ENCODE measurements around the gene PARVA. TPM values are rescaled to one million over a fixed set of nuclear protein-coding genes. Genes with fewer than 3 reads are reported as not detected.

PARVA gene
- total and polyA plus RNA-seq, 3 donors from 2014 or later: 18.7 to 23.7 (median 23.6) TPM

- 78 to 80% methylated on average over 6 of the region's 6 CpGs for WGBS, 2 donors
- no peak for DNase-seq
- Histone ChIP-seq H3K36me3 (ENCODE audit: low read depth, missing control alignments) (no peaks in the 10 kb centered on the region), H3K4me1 (no peaks in the 10 kb centered on the region), H3K9me3 (no peaks in the 10 kb centered on the region), H3K27ac (no peak overlapping the region), H3K4me3 (no peak overlapping the region), H3K27me3 (peaks cover 2% of the 10 kb centered on the region)
- TF ChIP-seq POLR2A (IDR thresholded peaks at IDR 0.05): no peak
- TF ChIP-seq, protein P1, sequence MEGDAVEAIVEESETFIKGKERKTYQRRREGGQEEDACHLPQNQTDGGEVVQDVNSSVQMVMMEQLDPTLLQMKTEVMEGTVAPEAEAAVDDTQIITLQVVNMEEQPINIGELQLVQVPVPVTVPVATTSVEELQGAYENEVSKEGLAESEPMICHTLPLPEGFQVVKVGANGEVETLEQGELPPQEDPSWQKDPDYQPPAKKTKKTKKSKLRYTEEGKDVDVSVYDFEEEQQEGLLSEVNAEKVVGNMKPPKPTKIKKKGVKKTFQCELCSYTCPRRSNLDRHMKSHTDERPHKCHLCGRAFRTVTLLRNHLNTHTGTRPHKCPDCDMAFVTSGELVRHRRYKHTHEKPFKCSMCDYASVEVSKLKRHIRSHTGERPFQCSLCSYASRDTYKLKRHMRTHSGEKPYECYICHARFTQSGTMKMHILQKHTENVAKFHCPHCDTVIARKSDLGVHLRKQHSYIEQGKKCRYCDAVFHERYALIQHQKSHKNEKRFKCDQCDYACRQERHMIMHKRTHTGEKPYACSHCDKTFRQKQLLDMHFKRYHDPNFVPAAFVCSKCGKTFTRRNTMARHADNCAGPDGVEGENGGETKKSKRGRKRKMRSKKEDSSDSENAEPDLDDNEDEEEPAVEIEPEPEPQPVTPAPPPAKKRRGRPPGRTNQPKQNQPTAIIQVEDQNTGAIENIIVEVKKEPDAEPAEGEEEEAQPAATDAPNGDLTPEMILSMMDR (IDR thresholded peaks at IDR 0.05): no peak
- intact Hi-C loops (cut with DNase I; ENCODE audit: low total_unique reads): no loop called here
These were observed 200.6 kb downstream of the PARVA start for GRCh38 chr11:12577725-12578644.

DNA sequence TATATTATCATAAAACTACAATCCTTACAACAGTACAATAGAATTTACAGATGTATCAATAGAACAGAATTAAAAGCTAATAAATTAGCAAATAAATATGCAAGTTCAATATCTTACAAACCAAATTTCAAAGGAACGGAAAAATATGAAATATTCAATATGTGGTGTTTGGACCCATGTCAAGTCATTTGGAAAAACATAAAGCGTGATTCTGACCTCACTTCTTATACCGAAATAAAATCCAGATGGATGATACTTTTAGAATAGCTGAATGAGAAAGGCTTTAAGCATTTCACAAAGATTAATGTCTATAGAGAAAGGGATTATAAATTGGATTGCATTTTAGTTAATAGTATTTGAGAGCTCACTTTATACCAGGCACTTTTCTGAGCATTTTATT, 204.0 kb downstream of the PARVA start:
- DNase-seq: no peak
- Histone ChIP-seq H3K4me3 (no peak overlapping the region), H3K27ac (no peak overlapping the region), H3K9me3 (no peaks in the 10 kb centered on the region), H3K27me3 (no peaks in the 10 kb centered on the region), H3K4me1 (no peaks in the 10 kb centered on the region), H3K36me3 (ENCODE audit: low read depth, missing control alignments) (no peaks in the 10 kb centered on the region)
- WGBS, 2 donors: 91 to 96% methylated on average over 3 of the region's 3 CpGs
- TF ChIP-seq, protein P1 (IDR thresholded peaks at IDR 0.05): no peak
- TF ChIP-seq POLR2A (IDR thresholded peaks at IDR 0.05): no peak
- intact Hi-C loops (cut with DNase I; ENCODE audit: low total_unique reads): no loop called here

- H3K36me3 ChIP-seq (ENCODE audit: low read depth, missing control alignments): no peaks in the 10 kb centered on the region
- 71 to 80% methylated on average over 1 of the region's 1 CpG for WGBS, 2 donors
- intact Hi-C loops (cut with DNase I; ENCODE audit: low total_unique reads): no loop called here
- no peak for TF ChIP-seq POLR2A (IDR thresholded peaks at IDR 0.05)
- TF ChIP-seq, protein P1 (IDR thresholded peaks at IDR 0.05): no peak
- no peaks in the 10 kb centered on the region for H3K4me1 ChIP-seq
- no peaks in the 10 kb centered on the region for H3K9me3 ChIP-seq
- no peaks in the 10 kb centered on the region for H3K27me3 ChIP-seq
- H3K27ac ChIP-seq: no peak overlapping the region
- no peak for DNase-seq
- H3K4me3 ChIP-seq: no peak overlapping the region
These were observed 204.6 kb downstream of the PARVA start for GRCh38 chr11:12581923-12582322.
